Activated CD8-positive, alpha-beta T cell treated with anti-CD3 and anti-CD28 coated beads for 36 hours (primary cell): ENCODE data around the gene POLR2C. TPM values are rescaled to one million over a fixed set of nuclear protein-coding genes. Genes with fewer than 3 reads are reported as not detected.

Experiments used
- ATAC-seq: fragments of 200-7000 bp; cut with Tn5 transposase; one replicate; pipeline ENCODE4 v1.10.0; 2021; ENCODE audit warnings: mild to moderate bottlenecking, moderate library complexity
- CTCF ChIA-PET: fragments of 350-600 bp; sonication (Branson Sonifier 250); formaldehyde crosslinking; loops from one replicate; lab custom pipeline; 2021; ENCODE audit warnings: antibody characterized with exemption; lab: Charles Lee
- POLR2A ChIA-PET: fragments of 350-600 bp; sonication (Branson Sonifier 250); formaldehyde crosslinking; loops from one replicate; lab custom pipeline; 2021; ENCODE audit warnings: antibody characterized with exemption; lab: Charles Lee
- DNase-seq: peaks from one replicate; pipeline ENCODE4 v3.0.0-alpha.2; 2020
- H3K27ac Mint-ChIP-seq: one replicate; pipeline ENCODE4 v1.8.0; 2021; ENCODE audit warnings: mild to moderate bottlenecking, mixed read lengths
- H3K27me3 Mint-ChIP-seq: one replicate; pipeline ENCODE4 v1.8.0; 2021; ENCODE audit warnings: mixed read lengths
- H3K36me3 Mint-ChIP-seq: one replicate; pipeline ENCODE4 v1.8.0; 2021; ENCODE audit warnings: low read depth, mixed read lengths
- H3K4me1 Mint-ChIP-seq: one replicate; pipeline ENCODE4 v1.8.0; 2021; ENCODE audit warnings: low read depth, mixed read lengths
- H3K4me3 Mint-ChIP-seq: one replicate; pipeline ENCODE4 v1.8.0; 2021; ENCODE audit warnings: mild to moderate bottlenecking, moderate library complexity, mixed read lengths
- H3K9me3 Mint-ChIP-seq: one replicate; pipeline ENCODE4 v1.8.0; 2021; ENCODE audit warnings: mixed read lengths
- intact Hi-C: fragments of 100-400 bp; cut with micrococcal nuclease; formaldehyde crosslinking; loops from one replicate; pipeline ENCODE4 v1.10.0; 2022
- total RNA-seq, 2 experiments: library from RNA; stranded (reverse); gene quantifications; one replicate each; pipeline ENCODE4 v1.2.3, GENCODE V29; 2021
- TF ChIP-seq, protein P1 (sequence below): fragments of 200-600 bp; IDR thresholded peaks from one replicate; pipeline ENCODE4 v1.8.0; 2022; ENCODE audit warnings: antibody characterized with exemption, mild to moderate bottlenecking

POLR2C gene
- total RNA-seq, 2 experiments from 2014 or later = 62.4 to 63.0 TPM

GRCh38 chr16:57473176-57473840 lies 10.8 kb downstream of the POLR2C start:
- ATAC-seq (no peak), DNase-seq (no peak)
- no peaks in the 10 kb centered on the region for H3K9me3 Mint-ChIP-seq
- TF ChIP-seq, protein P1, sequence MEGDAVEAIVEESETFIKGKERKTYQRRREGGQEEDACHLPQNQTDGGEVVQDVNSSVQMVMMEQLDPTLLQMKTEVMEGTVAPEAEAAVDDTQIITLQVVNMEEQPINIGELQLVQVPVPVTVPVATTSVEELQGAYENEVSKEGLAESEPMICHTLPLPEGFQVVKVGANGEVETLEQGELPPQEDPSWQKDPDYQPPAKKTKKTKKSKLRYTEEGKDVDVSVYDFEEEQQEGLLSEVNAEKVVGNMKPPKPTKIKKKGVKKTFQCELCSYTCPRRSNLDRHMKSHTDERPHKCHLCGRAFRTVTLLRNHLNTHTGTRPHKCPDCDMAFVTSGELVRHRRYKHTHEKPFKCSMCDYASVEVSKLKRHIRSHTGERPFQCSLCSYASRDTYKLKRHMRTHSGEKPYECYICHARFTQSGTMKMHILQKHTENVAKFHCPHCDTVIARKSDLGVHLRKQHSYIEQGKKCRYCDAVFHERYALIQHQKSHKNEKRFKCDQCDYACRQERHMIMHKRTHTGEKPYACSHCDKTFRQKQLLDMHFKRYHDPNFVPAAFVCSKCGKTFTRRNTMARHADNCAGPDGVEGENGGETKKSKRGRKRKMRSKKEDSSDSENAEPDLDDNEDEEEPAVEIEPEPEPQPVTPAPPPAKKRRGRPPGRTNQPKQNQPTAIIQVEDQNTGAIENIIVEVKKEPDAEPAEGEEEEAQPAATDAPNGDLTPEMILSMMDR = no peak
- intact Hi-C loops = no loop called here
- H3K27me3 Mint-ChIP-seq = no peaks in the 10 kb centered on the region
- H3K4me3 Mint-ChIP-seq = no peak overlapping the region
- ChIA-PET POLR2A (interaction anchor here (2.7 to 6.9 kb wide), 3 partner anchors 9 to 12 kb away, joined by 12 to 29 read pairs (median 22); partner anchors contain the start of genes DOK4 and POLR2C), CTCF (interaction anchor here (1.0 to 8.2 kb wide), 5 partner anchors 9 to 103 kb away, joined by 3 to 71 read pairs (median 17); partner anchors contain the start of genes DOK4 and POLR2C)
- no peak overlapping the region for H3K27ac Mint-ChIP-seq
- H3K4me1 Mint-ChIP-seq = peaks cover 15% of the 10 kb centered on the region
- H3K36me3 Mint-ChIP-seq = peaks cover 12% of the 10 kb centered on the region

DNA sequence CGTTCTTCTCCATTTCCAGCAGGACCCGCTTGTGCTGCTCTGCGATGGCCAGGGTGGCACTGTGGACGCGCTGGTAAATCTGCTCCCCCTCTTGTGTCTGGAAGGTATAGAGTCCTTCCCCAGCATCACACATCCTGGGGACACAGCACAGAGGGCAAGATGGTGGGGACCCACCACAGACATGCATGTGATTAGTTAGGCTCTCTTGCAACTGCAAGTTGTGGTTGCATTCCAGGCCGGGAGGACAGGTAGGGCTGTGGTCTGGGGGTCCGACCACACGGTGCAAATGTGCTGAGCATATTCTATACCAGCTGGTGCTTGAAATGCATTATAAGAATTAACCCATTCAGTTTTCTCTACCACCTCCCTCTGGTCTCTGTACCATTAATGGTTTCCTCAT lies 11.4 kb downstream of the POLR2C start:
- Mint-ChIP-seq H3K27me3 (no peaks in the 10 kb centered on the region), H3K36me3 (peaks cover 8% of the 10 kb centered on the region), H3K27ac (no peak overlapping the region), H3K4me1 (peaks cover 15% of the 10 kb centered on the region), H3K4me3 (no peak overlapping the region), H3K9me3 (no peaks in the 10 kb centered on the region)
- intact Hi-C loops = no loop called here
- ATAC-seq (no peak), DNase-seq (no peak)
- TF ChIP-seq, protein P1 = no peak
- CTCF ChIA-PET = interaction anchor here (1.0 to 8.2 kb wide), 7 partner anchors 11 to 102 kb away, joined by 3 to 71 read pairs (median 7); partner anchors contain the start of genes DOK4 and POLR2C
- POLR2A ChIA-PET = interaction anchor here (1.0 to 6.9 kb wide), 4 partner anchors 9 to 39 kb away, joined by 3 to 29 read pairs (median 17); partner anchors contain the start of genes DOK4 and POLR2C

- peaks cover 3% of the 10 kb centered on the region for H3K36me3 Mint-ChIP-seq
- H3K27ac Mint-ChIP-seq = peak overlapping the region; percentile 66
- ChIA-PET CTCF (interaction anchor here (0.7 to 8.2 kb wide), 20 partner anchors 8 to 101 kb away, joined by 3 to 71 read pairs (median 4); partner anchors contain the start of genes DOK4 and POLR2C), POLR2A (interaction anchor here (0.6 to 6.9 kb wide), 8 partner anchors 10 to 63 kb away, joined by 3 to 29 read pairs (median 4); partner anchors contain the start of genes DOK4 and POLR2C)
- H3K4me1 Mint-ChIP-seq = peaks cover 15% of the 10 kb centered on the region
- no peak for DNase-seq
- TF ChIP-seq, protein P1 = no peak
- ATAC-seq = no peak
- H3K27me3 Mint-ChIP-seq = no peaks in the 10 kb centered on the region
- intact Hi-C loops = no loop called here
- H3K9me3 Mint-ChIP-seq = no peaks in the 10 kb centered on the region
- H3K4me3 Mint-ChIP-seq = no peak overlapping the region
These were observed 12.5 kb downstream of the POLR2C start for GRCh38 chr16:57474671-57475661.

GRCh38 chr16:57475711-57476339 lies 13.3 kb downstream of the POLR2C start:
- ChIA-PET POLR2A (interaction anchor here (0.8 to 6.9 kb wide), 4 partner anchors 9 to 25 kb away, joined by 3 to 29 read pairs (median 4); partner anchors contain the start of gene POLR2C), CTCF (interaction anchor here (0.7 to 8.2 kb wide), 17 partner anchors 9 to 101 kb away, joined by 3 to 71 read pairs (median 4); partner anchors contain the start of gene DOK4)
- intact Hi-C loops = loop anchor here (2.0 kb wide), 1 partner anchor 43 kb away; no protein-coding TSS in a partner anchor
- no peaks in the 10 kb centered on the region for H3K9me3 Mint-ChIP-seq
- peaks cover 15% of the 10 kb centered on the region for H3K4me1 Mint-ChIP-seq
- TF ChIP-seq, protein P1 = peak; percentile 97
- peak; percentile 93 for DNase-seq
- peak overlapping the region; percentile 48 for H3K27ac Mint-ChIP-seq
- H3K36me3 Mint-ChIP-seq = no peaks in the 10 kb centered on the region
- ATAC-seq = peak; percentile 98
- no peaks in the 10 kb centered on the region for H3K27me3 Mint-ChIP-seq
- H3K4me3 Mint-ChIP-seq = peak overlapping the region; percentile 22
